ENCODE results near the gene ATF6B.
A peak's percentile ranks its signal among the peaks of the same experiment; 100 is the strongest.

ATF6B gene

DNA sequence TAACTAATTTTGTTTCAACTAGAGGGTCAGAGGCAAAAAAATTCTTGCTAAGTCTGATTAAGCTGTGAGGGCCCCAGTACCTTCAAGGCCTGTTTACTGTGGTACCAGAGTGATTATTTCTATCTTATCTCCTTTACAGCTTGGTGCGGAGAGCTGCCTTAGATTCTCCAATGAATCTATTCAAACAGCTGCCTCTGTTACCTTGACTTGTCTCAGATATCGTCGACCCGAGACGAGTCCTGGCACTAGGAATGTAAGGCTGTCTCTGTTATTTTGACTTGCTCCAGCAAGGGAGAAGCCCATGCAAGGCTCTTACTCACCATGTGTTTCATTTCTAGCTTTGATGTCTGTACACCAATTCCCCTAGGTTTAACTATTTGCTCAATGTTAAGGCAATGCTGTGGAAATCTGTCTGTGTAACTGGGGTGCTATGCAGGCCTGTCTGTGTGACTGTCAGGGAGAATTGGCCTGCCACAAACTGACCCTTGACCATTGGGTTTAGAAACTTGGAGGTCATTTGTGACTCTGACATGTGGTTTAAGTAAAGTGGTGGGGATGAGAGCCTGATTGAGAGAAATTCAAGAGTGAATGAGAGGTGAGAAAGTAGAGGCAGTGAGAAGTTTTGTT lies 12.5 kb upstream of the ATF6B start:
- no peak overlapping the region for H3K4me3 ChIP-seq (ENCODE audit: low read depth, low read length)
- H3K27ac ChIP-seq, result no peak overlapping the region
- no peaks in the 10 kb centered on the region for H3K36me3 ChIP-seq (replicated peaks)
- no peaks in the 10 kb centered on the region for H3K27me3 ChIP-seq (replicated peaks)
- in situ Hi-C loops (cut with HindIII; ENCODE audit: low pct_ligation_motif_present, low sequenced_read_pairs), result no loop called here
- DNase-seq, result no peak
- TF ChIP-seq, protein P1, sequence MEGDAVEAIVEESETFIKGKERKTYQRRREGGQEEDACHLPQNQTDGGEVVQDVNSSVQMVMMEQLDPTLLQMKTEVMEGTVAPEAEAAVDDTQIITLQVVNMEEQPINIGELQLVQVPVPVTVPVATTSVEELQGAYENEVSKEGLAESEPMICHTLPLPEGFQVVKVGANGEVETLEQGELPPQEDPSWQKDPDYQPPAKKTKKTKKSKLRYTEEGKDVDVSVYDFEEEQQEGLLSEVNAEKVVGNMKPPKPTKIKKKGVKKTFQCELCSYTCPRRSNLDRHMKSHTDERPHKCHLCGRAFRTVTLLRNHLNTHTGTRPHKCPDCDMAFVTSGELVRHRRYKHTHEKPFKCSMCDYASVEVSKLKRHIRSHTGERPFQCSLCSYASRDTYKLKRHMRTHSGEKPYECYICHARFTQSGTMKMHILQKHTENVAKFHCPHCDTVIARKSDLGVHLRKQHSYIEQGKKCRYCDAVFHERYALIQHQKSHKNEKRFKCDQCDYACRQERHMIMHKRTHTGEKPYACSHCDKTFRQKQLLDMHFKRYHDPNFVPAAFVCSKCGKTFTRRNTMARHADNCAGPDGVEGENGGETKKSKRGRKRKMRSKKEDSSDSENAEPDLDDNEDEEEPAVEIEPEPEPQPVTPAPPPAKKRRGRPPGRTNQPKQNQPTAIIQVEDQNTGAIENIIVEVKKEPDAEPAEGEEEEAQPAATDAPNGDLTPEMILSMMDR (IDR thresholded peaks at IDR 0.05; ENCODE audit: low read depth, low read length, missing control alignments), result no peak

DNA sequence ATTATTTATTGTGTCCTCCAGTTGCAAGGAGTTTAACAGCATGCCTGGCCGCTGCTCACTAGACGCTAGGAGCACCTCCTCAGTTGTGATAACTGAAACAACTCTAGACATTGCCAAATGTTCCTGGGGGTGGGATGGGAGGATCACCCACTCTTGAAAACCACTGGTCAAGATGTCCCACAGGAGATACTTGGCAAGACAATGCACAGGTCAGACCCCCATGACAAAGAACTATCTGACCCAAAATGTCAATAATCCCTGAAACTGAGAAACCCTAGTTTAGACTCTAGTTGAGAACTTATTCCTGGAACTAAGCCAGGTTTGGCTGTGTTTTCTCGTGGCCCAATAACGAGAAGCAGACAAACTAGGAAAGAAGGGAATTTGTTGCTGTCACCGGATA lies 11.5 kb upstream of the ATF6B start:
- H3K27me3 ChIP-seq (replicated peaks), result no peaks in the 10 kb centered on the region
- no peak overlapping the region for H3K4me3 ChIP-seq (ENCODE audit: low read depth, low read length)
- H3K36me3 ChIP-seq (replicated peaks), result no peaks in the 10 kb centered on the region
- TF ChIP-seq, protein P1 (IDR thresholded peaks at IDR 0.05; ENCODE audit: low read depth, low read length, missing control alignments), result no peak
- H3K27ac ChIP-seq, result no peak overlapping the region
- in situ Hi-C loops (cut with HindIII; ENCODE audit: low pct_ligation_motif_present, low sequenced_read_pairs), result no loop called here
- no peak for DNase-seq

DNA sequence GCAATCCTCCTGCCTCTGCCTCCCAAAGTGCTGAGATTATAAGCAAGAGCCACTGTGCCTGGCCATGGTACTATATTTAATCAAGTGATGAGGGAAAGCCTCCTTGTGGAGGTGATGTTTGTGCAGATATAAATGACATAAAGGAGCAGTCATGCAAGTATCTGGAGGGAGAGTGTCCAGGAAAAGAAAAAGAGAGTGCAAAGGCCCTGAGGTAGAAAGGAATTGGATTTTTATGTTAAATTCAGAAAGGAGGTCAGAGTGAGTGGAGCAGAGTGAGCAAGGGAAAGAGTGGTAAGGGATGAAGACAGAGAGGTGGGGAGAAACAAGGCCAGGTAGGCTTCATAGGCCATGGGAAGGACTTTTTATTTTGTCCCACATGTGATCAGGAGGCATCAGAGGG lies 9.4 kb upstream of the ATF6B start:
- Histone ChIP-seq H3K27ac (no peak overlapping the region), H3K4me3 (ENCODE audit: low read depth, low read length) (no peak overlapping the region), H3K27me3 (replicated peaks) (no peaks in the 10 kb centered on the region), H3K36me3 (replicated peaks) (no peaks in the 10 kb centered on the region)
- DNase-seq, result no peak
- in situ Hi-C loops (cut with HindIII; ENCODE audit: low pct_ligation_motif_present, low sequenced_read_pairs), result no loop called here
- TF ChIP-seq, protein P1 (IDR thresholded peaks at IDR 0.05; ENCODE audit: low read depth, low read length, missing control alignments), result no peak

DNA sequence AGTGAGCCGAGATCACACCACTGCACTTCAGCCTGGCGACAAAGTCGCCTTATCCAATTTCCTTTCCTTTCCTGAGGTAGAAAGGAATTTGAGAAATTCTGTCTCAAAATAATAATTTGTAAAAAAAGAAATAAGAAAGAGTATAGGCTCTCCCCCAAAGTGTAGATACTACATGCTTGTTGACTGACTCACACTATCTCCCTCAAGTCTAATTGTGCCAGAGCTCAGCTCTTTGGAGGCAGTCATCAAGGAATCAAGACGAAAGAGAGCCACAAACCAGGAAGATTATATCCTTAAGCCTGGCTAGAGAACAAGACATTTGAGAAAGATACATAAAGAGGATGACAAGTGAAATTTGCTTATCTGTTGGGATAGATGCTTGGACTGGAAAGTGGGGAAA lies 5.7 kb upstream of the ATF6B start:
- no peaks in the 10 kb centered on the region for H3K36me3 ChIP-seq (replicated peaks)
- no peak overlapping the region for H3K4me3 ChIP-seq (ENCODE audit: low read depth, low read length)
- H3K27ac ChIP-seq, result no peak overlapping the region
- H3K27me3 ChIP-seq (replicated peaks), result no peaks in the 10 kb centered on the region
- DNase-seq, result peak; percentile 25
- TF ChIP-seq, protein P1 (IDR thresholded peaks at IDR 0.05; ENCODE audit: low read depth, low read length, missing control alignments), result no peak
- in situ Hi-C loops (cut with HindIII; ENCODE audit: low pct_ligation_motif_present, low sequenced_read_pairs), result no loop called here

- Histone ChIP-seq H3K27ac (no peak overlapping the region), H3K4me3 (ENCODE audit: low read depth, low read length) (no peak overlapping the region), H3K36me3 (replicated peaks) (no peaks in the 10 kb centered on the region), H3K27me3 (replicated peaks) (no peaks in the 10 kb centered on the region)
- in situ Hi-C loops (cut with HindIII; ENCODE audit: low pct_ligation_motif_present, low sequenced_read_pairs), result no loop called here
- DNase-seq, result no peak
- TF ChIP-seq, protein P1 (IDR thresholded peaks at IDR 0.05; ENCODE audit: low read depth, low read length, missing control alignments), result no peak
These were observed 4.1 kb upstream of the ATF6B start for GRCh38 chr6:32132110-32132509.

- Histone ChIP-seq H3K27ac (no peak overlapping the region), H3K36me3 (replicated peaks) (no peaks in the 10 kb centered on the region), H3K4me3 (ENCODE audit: low read depth, low read length) (no peak overlapping the region), H3K27me3 (replicated peaks) (no peaks in the 10 kb centered on the region)
- TF ChIP-seq, protein P1 (IDR thresholded peaks at IDR 0.05; ENCODE audit: low read depth, low read length, missing control alignments), result no peak
- in situ Hi-C loops (cut with HindIII; ENCODE audit: low pct_ligation_motif_present, low sequenced_read_pairs), result no loop called here
- no peak for DNase-seq
These were observed 3.4 kb upstream of the ATF6B start for GRCh38 chr6:32131439-32131948.

Measured in brain microvascular endothelial cell (primary cell).